Osteocyte (in vitro differentiated cells): ENCODE data around the gene SLC9A8. TPM values are rescaled to one million over a fixed set of nuclear protein-coding genes. Genes with fewer than 3 reads are reported as not detected.
A peak's percentile ranks its signal among the peaks of the same experiment; 100 is the strongest.

Experiments used
- DNase-seq: peaks from one replicate; pipeline ENCODE4 v3.0.0; 2021; ENCODE audit warnings: mixed read lengths; ENCODE audit not compliant: unreplicated experiment; ENCODE audit errors: extremely low spot score
- H3K27ac Mint-ChIP-seq: one replicate; pipeline ENCODE4 v1.8.0; 2021; ENCODE audit warnings: mild to moderate bottlenecking, mixed read lengths; ENCODE audit not compliant: unreplicated experiment
- H3K27me3 Mint-ChIP-seq: one replicate; pipeline ENCODE4 v1.8.0; 2021; ENCODE audit warnings: mixed read lengths; ENCODE audit not compliant: unreplicated experiment
- H3K36me3 Mint-ChIP-seq: one replicate; pipeline ENCODE4 v1.8.0; 2021; ENCODE audit warnings: mixed read lengths; ENCODE audit not compliant: unreplicated experiment
- H3K4me1 Mint-ChIP-seq: one replicate; pipeline ENCODE4 v1.8.0; 2021; ENCODE audit warnings: mixed read lengths; ENCODE audit not compliant: unreplicated experiment
- H3K4me3 Mint-ChIP-seq: one replicate; pipeline ENCODE4 v1.8.0; 2021; ENCODE audit warnings: mild to moderate bottlenecking, moderate library complexity, mixed read lengths; ENCODE audit not compliant: unreplicated experiment
- H3K9me3 Mint-ChIP-seq: one replicate; pipeline ENCODE4 v1.8.0; 2021; ENCODE audit warnings: mixed read lengths; ENCODE audit not compliant: unreplicated experiment
- total RNA-seq: library from RNA; stranded (reverse); gene quantifications from 2 replicates; pipeline ENCODE4 v1.2.1, GENCODE V29; 2021
- TF ChIP-seq, protein P1 (sequence below): fragments of 200-600 bp; sonication (generic); IDR thresholded peaks from 2 replicates; pipeline ENCODE4 v1.5.0; 2021; ENCODE audit warnings: antibody characterized with exemption, mild to moderate bottlenecking, moderate library complexity

Gene SLC9A8
- total RNA-seq, 1 donor from 2014 or later, result 10.9 TPM

DNA sequence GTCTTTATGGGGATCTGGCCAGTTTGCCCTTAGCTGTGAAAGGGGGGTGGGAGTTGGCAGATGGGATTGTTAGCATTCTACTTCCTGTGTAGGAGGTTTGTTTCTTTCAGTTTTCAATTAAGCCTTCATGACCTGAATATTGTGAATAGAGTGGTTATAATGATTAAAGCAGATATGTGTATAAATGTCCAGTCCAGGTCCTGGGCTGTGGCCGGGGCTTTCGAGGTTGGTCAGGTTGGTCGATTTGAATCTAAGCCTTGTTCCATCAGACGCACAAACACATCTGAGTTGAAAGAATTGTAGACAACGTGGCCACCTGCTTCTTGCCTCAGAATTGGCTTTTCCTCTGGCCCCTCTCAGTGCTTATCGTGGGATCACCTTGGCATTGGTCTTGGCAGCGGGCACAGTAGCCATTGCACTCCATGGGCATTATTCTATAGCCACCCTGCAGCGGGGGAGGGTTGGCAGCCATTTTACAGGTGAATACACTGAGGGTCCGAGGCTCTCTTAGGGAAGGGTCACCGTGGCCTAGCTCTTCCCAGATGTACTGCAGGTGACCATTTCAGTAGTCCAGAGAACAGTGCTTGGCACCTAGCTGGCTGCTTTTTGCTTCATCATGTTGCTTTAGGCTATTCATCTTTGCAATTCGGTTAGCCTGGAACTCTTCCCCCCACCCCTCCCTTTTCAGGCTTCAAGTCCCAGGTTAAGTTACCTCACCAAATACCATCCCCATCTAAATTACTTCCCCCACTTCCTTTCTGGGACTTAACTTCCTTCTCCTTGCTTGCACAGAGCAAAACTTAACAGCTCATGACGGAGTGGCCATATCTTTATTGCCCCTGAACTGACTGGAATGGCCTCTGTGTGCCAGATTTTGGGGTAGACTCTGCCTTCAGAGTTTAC, 124.7 kb downstream of the SLC9A8 start:
- peaks cover 11% of the 10 kb centered on the region for H3K36me3 Mint-ChIP-seq
- peak overlapping the region; percentile 91 for H3K27ac Mint-ChIP-seq
- peaks cover 37% of the 10 kb centered on the region for H3K4me1 Mint-ChIP-seq
- no peaks in the 10 kb centered on the region for H3K9me3 Mint-ChIP-seq
- peak overlapping the region; percentile 95 for H3K4me3 Mint-ChIP-seq
- no peaks in the 10 kb centered on the region for H3K27me3 Mint-ChIP-seq
- TF ChIP-seq, protein P1, sequence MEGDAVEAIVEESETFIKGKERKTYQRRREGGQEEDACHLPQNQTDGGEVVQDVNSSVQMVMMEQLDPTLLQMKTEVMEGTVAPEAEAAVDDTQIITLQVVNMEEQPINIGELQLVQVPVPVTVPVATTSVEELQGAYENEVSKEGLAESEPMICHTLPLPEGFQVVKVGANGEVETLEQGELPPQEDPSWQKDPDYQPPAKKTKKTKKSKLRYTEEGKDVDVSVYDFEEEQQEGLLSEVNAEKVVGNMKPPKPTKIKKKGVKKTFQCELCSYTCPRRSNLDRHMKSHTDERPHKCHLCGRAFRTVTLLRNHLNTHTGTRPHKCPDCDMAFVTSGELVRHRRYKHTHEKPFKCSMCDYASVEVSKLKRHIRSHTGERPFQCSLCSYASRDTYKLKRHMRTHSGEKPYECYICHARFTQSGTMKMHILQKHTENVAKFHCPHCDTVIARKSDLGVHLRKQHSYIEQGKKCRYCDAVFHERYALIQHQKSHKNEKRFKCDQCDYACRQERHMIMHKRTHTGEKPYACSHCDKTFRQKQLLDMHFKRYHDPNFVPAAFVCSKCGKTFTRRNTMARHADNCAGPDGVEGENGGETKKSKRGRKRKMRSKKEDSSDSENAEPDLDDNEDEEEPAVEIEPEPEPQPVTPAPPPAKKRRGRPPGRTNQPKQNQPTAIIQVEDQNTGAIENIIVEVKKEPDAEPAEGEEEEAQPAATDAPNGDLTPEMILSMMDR, result no peak
- DNase-seq, result no peak

DNA sequence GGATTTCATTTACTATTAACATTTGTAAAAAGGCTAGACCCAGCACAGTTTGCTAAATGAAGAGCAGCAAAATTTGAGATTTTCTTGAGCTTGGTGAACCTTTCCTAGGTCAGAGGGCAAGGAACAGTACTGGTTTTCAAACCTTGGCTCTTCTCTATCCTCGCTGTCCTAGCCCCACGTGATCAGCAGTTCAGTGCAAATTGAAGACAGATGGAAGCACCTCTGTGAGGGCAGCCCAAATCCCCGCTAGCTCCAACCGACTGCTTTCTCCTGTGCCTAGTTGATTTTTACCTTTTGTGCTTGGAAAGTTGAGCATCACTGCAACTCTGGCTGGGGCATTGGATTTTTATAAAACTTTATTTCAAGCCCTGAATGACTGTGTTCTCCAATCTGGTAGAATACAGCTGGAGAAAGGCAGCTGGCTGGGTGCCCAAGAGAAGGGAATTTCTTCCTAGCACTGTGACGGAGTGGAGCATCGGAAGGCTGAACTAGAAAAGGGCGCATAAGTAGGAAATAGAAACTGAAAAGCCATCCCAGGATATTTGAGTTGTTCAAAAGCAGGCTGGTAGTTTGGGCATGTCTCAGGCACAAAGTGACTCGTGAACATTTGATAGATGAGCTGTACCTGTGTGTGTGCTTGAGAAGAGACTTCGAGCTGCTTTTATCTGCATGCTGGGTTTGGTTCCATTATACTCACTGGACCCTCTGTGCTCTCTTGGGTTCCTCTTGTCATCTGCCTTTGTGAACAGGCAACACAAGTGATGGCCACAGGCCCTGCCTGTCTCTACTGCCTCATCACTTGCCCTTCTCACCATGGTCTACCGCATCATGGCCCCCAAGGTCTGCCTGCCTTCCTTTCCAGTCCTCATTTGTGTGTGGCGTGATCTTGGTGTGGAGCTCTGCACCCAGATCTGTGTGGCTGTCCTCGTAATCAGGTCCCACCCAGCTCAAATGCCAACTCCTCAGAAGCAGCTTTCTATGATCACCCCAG, 125.8 kb downstream of the SLC9A8 start:
- Mint-ChIP-seq H3K9me3 (no peaks in the 10 kb centered on the region), H3K27ac (peak overlapping the region; percentile 74), H3K4me3 (peak overlapping the region; percentile 95), H3K27me3 (no peaks in the 10 kb centered on the region), H3K4me1 (peaks cover 37% of the 10 kb centered on the region), H3K36me3 (peaks cover 14% of the 10 kb centered on the region)
- TF ChIP-seq, protein P1, result no peak
- DNase-seq, result no peak

DNA sequence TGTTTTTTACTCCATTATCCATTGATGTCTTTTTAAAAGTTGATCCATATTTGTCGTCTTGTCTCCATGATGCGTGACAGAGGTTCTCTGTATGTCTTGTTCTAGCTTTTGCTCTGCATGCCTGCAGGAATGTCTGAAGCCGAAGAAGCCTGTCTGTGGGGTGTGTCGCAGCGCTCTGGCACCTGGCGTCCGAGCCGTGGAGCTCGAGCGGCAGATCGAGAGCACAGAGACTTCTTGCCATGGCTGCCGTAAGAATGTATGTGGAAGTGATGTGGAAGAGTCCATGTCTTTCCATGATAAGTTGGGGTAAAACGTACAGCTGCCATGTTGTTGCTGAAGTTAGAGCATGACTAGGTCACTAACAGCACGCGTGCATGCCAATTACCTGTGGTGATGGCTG, 128.8 kb downstream of the SLC9A8 start:
- Mint-ChIP-seq H3K9me3 (no peaks in the 10 kb centered on the region), H3K4me1 (peaks cover 33% of the 10 kb centered on the region), H3K36me3 (peaks cover 20% of the 10 kb centered on the region), H3K27me3 (no peaks in the 10 kb centered on the region), H3K27ac (no peak overlapping the region), H3K4me3 (no peak overlapping the region)
- no peak for DNase-seq
- TF ChIP-seq, protein P1, result no peak

Other genes starting within 250 kb of the SLC9A8 start
- 67.6 and 72.1 TPM in 2 replicates for gene PTGIS, start 244.7 kb upstream of the SLC9A8 start, total RNA-seq
- 45.4 TPM in 2 replicates for gene B4GALT5, start 99.0 kb upstream of the SLC9A8 start, total RNA-seq
- 6.6 and 7.1 TPM in 2 replicates for gene SPATA2, start 102.7 kb downstream of the SLC9A8 start, total RNA-seq
- 64.9 and 65.1 TPM in 2 replicates for gene RNF114, start 123.6 kb downstream of the SLC9A8 start, total RNA-seq
- gene SNAI1, start 170.2 kb downstream of the SLC9A8 start, total RNA-seq, result 13.0 and 13.4 TPM in 2 replicates